GM18502 (cell line): ENCODE data around the gene WEE1.
"Not testable (repeated sequence)": the region's sequence is repeated elsewhere in the genome, so short reads cannot be mapped to it uniquely, and the experiment has no call there.

Source experiments
- ATAC-seq: cut with Tn5 transposase; IDR thresholded peaks from one replicate; pipeline ENCODE4 v1.9.1; 2021; ENCODE audit warnings: mild to moderate bottlenecking; ENCODE audit not compliant: unreplicated experiment, poor library complexity

Gene WEE1

GRCh38 chr11:9616858-9617257 is 43.4 kb downstream of the WEE1 start:
- no peak for ATAC-seq

- no peak for ATAC-seq
These were observed 44.5 kb downstream of the WEE1 start for GRCh38 chr11:9617940-9618339.

GRCh38 chr11:9619004-9619403 is 45.5 kb downstream of the WEE1 start:
- ATAC-seq = no peak

- ATAC-seq = no peak
These were observed 46.5 kb downstream of the WEE1 start for GRCh38 chr11:9619971-9620370.

- ATAC-seq = not testable (repeated sequence)
These were observed 48.9 kb downstream of the WEE1 start for GRCh38 chr11:9622353-9622752.

- not testable (repeated sequence) for ATAC-seq
These were observed 49.6 kb downstream of the WEE1 start for GRCh38 chr11:9623053-9623452.

GRCh38 chr11:9624448-9624847 is 51.0 kb downstream of the WEE1 start:
- no peak for ATAC-seq

GRCh38 chr11:9625162-9625561 is 51.7 kb downstream of the WEE1 start:
- no peak for ATAC-seq

GRCh38 chr11:9625728-9626127 is 52.3 kb downstream of the WEE1 start:
- ATAC-seq = no peak

GRCh38 chr11:9626496-9627394 is 53.3 kb downstream of the WEE1 start:
- ATAC-seq = no peak

- no peak for ATAC-seq
These were observed 55.6 kb downstream of the WEE1 start for GRCh38 chr11:9629064-9629463.

- ATAC-seq = no peak
These were observed 60.2 kb downstream of the WEE1 start for GRCh38 chr11:9633679-9634078.

- no peak for ATAC-seq
These were observed 63.2 kb downstream of the WEE1 start for GRCh38 chr11:9636691-9637090.

- no peak for ATAC-seq
These were observed 65.6 kb downstream of the WEE1 start for GRCh38 chr11:9639099-9639498.
